Hematopoietic multipotent progenitor cell treated with erythropoietin and hydrocortisone succinate and interleukin-3 and kit ligand, for 6 days (in vitro differentiated cells): Measurements from ENCODE around the gene C2CD3.

Experiments used
- DNase-seq: peaks from one replicate; pipeline ENCODE4 v3.0.0-alpha.2; 2015

Gene C2CD3

DNA sequence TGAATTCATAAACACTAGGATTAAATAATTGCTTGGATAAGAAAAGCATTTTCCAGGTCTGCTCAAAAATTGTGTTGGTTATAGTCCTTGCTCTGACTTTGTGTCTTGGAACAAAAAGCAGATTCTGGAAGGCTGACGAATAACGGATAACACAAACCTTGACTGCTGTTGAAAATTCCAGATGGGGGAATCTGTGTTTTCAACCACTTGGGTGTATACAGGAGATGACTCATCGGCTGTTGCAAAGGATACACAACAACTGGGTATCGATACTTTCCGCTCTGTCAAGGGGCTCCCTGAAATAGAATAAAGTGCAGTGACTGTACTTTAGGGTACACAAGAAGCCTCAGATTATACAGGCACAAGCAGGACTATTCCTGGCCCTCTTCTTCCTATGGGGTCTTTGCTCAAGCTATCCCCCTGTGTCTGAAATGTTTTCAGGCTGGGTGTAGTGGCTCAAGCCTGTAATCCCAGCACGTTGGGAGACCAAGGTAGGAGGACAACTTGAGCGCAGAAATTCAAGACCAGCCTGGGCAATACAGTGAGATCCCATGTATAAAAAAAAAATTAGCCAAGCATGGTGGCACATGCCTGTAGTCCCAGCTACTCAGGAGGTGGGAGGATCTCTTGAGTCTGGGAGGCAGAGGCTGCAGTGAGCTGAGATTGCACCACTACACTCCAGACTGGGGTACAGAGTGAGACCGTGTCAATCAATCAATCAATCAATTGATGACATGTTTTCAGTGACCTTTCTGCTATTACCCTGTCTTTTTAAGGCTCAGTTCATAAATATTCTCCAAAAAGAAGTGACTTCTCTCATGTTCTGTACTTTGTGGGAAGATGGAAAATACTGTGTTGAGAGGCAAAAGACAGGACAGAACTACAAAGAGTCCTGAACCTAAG lies 113.3 kb downstream of the C2CD3 start:
- no peak for DNase-seq

DNA sequence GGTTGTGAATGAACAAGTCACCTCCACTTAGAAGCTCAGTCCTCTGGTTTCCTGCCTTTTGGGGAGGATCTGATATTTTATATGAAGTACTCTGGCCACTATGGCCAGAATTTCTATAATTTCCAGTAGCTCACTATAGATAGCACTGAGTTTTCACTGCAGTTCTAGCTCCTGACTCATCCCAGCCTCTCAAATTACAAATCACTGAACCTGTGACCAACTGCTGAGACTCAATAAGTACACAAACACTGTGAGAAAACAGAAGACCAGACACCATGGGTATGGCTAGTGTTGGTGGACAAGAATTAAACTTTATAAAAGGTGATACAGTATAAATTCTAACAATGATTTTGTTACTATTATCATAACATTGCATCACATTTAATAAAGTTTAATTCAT lies 114.9 kb downstream of the C2CD3 start:
- DNase-seq: no peak

GRCh38 chr11:74050465-74050864 lies 120.3 kb downstream of the C2CD3 start:
- DNase-seq: no peak

DNA sequence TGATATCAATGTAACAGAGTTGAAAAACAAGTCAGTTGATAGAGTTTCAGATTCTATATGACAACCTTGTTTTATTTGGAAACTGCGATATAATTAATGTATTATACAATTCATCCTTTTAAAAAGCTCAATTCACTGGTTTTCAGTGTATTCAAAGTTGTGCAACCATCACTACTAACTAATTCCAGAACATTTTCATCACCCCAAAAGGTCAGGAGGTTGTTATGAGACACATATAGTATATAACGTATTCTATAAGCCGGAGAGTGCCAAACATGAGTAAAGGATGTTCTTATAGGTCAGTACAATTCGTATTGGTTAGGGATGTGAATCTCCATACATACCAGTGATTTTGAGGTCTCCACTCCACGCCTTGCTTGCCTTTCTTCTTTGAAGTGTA lies 121.8 kb downstream of the C2CD3 start:
- DNase-seq: no peak

DNA sequence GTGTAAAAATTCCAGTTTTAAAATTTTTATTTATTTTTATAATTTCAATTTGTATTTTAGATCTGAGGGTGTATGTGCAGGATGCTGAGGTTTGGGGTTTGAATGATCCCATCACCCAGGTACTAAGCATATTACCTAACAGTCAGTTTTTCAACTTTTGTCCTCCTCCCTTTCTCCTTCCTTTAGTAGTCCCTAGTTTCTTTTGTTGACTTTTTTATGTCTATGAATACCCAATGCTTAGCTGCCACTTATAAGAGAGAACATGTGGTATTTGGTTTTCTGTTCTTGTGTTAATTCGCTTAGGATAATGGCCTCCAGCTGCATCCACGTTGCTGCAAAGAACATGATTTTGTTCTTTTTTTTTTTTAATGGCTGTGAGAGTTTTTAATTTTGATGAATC lies 126.3 kb downstream of the C2CD3 start:
- DNase-seq: no peak

GRCh38 chr11:74043450-74043849 lies 127.4 kb downstream of the C2CD3 start:
- DNase-seq: no peak

GRCh38 chr11:74037309-74037708 lies 133.5 kb downstream of the C2CD3 start:
- DNase-seq: no peak

DNA sequence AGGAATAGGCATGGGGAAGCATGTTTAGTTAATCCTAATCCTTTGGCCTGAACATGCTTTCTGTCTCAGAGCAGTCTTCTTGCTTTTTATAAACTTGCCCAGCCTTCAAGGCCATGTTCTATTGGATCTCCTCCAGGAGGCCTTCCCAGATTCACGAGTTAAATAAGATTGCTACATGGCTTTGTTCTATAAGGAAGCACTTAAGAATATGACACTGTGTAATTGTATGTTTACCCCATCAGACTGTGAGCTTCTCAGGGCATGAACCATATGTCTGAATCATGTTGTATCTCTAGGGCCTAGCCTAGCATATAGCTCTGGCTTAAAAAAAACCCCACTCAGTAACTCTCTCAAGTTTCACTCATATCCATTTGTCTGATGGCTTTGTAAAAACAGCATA lies 135.5 kb downstream of the C2CD3 start:
- no peak for DNase-seq

DNA sequence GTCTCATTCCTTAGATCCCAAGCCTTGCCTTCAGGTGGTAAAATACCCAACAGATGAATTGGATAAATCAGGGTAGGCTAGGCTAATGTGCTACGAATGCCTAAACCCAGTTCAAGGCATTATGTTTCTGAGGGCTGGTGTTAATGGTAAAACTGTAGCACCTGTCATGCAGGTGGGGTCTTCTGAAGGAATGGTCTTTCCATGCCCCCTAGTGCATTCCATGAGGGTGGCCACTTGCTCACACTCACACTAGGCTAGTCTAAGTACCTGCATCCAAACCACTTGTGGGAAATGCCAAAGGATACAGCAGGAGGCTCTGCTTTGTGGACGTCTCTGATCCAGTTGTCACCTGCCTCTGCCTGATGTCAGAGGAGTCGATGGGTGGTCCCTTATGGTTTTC lies 137.8 kb downstream of the C2CD3 start:
- no peak for DNase-seq

DNA sequence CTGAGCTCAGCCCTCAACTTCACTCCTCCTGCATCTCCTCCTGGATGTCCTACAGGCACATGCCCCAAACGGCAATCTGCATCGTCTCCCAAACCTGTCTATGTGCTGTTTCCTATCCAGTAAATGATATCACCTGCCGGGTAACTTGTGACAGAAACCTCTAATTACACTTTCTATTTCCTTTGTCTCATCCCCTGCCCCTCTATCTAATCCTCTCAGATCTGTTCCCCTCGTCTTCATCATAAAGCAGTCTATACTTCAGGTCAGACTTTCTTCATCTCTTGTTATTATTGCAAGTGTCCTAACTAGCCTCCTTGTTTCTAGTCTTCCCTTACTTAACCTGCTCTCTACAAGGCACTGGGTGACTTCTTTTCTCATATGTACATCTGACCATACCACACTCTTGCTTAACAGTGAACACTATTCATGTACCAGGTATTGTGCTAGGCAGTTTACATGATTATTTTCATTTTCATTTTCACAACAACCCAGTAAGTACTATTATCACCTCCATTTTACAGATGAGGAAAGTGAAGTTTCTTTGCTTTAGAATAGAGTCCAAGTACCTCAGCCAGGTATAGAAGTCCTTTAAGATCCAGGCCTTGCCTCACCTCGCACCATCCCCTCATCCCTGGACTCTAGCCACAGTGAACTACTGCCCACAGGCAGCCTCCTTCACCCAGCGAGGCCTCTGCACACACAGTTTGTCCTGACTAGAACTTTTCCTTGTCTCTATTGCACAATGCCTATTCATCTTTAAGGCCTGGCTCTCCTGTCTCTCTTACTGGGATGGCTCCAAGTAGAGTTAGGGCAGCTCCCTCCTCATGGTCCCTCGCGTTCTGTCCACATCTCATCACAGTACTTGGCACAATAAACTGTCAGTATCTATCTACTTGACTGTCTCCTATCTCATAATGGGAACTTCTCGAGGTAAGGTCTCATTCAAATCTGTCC lies 139.8 kb downstream of the C2CD3 start:
- DNase-seq: no peak

DNA sequence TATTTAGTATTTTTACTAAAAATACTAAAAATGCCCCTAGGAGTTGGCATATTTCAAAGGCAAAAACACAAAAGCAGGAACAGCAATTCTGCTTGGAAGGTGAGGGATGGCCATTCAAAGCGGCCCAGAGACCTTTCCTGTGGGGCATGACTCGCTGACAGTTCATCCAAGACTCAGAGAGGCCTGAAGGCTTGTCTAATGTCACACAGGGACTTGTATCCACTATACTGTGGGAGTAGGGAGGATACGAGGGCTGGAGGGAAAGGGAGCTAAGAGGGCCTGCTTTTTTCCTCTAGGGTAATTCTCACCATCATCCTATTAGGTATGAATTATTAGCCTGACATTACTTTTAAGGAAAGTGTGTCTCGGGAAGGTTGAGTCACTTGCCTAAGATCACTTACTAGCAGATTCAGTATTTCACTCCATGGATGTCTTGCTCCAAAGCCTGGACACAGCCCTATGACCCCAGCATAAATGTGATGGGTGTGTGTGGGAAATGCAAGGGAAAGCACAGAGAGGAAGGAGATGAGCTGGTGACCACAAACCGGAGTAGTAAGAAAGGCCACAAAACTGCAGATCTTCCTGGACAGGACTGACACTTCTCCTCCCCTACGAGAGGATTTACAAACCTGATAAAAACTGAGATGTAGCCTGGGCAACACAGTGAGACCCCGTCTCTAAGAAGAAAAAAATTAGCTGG lies 145.2 kb downstream of the C2CD3 start:
- no peak for DNase-seq

DNA sequence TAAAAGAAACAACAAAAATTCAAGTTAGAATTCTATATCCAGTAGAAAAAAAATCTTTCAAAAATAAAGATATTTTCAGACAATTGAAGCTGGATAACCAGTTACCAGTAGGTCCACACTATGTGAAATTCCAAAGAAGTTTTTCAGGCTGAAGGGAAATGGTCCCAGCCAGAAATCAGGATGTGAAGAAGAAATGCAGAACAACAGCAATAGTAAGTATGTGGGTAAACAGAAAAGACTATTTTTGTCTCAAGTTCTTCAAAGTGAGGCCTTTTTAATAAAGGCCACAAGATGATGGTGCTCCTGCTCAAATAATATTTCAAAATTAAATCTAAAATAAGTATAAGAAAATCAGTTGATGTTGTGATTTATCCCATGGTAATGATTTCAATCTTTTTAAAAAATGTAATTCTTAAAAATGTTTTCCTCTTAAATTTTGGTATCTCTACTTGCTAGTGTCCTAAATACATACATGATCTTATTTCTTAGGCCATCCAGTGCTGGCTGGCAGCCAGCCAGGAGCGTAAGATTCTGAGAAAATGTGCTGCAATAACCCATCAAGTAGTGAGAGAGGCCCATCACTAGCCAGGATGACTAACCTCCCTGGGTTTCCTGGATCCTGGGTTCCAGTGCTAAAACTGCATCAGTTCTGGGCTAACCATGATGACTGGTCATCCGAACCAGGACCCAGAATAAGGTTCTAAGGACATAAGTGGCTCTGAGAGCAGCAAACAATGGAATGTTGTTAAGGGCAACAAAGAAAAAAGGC lies 146.4 kb downstream of the C2CD3 start:
- DNase-seq: peak; percentile 57

DNA sequence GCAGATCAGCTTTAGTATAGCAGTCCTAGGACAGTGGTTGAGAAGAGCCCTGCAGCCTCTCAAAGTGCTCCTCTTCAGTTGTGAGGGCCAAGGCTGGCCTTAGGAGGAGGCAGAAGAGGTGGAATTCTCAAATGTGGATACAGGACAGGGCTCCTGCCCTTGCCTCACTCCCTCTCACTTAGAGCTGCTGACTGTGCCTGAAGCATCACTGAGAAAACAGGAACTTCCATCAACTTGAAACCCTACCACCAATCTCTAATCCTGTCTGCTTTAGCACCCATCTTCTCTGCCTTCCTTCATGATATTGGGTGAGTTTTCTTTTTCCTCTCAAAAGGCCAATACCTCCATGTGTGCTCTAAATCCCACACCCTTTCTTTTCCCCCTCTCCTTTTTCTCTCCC lies 147.5 kb downstream of the C2CD3 start:
- no peak for DNase-seq

GRCh38 chr11:74022546-74022945 lies 148.3 kb downstream of the C2CD3 start:
- no peak for DNase-seq

GRCh38 chr11:74021998-74022397 lies 148.8 kb downstream of the C2CD3 start:
- DNase-seq: no peak

- no peak for DNase-seq
Measured at GRCh38 chr11:74020539-74020938, 150.3 kb downstream of the C2CD3 start.

GRCh38 chr11:74019860-74020259 lies 150.9 kb downstream of the C2CD3 start:
- no peak for DNase-seq

- no peak for DNase-seq
Measured at GRCh38 chr11:74019104-74019738, 151.6 kb downstream of the C2CD3 start.

GRCh38 chr11:74018331-74019005 lies 152.3 kb downstream of the C2CD3 start:
- DNase-seq: peak; percentile 28

DNA sequence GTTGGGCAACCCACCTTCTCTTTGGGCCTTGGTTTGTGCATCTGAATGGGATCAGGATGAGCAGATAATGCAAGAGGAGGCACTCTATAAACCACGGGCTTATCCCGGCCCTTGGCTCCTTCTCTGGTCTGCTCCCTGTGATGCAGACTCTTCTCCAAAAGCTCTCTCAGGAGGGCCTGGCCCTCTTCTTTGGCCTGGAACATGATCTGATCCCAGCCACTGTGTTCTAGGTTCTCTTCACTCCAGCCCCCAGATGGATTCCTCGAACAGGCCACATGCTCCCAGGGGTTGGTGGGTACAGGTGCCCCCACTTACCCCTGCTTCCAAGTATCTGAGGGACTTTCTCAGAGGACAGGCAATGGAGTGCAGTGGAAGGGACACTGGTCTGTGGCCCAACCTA lies 153.2 kb downstream of the C2CD3 start:
- no peak for DNase-seq
